Muscle layer of colon (tissue), 2 donors: ENCODE results near the gene MIB2.
A peak's percentile ranks its signal among the peaks of the same experiment; 100 is the strongest.

ENCODE experiments used
- H3K27ac ChIP-seq: one replicate; pipeline ENCODE4 v1.7.0; 2013; ENCODE audit warnings: low read depth, mild to moderate bottlenecking, low read length, moderate library complexity
- H3K27me3 ChIP-seq, 2 donors: one replicate each; pipeline ENCODE4 v1.7.0; 2013; ENCODE audit warnings: low read length in 2 of 2, mild to moderate bottlenecking in 2 of 2; ENCODE audit not compliant: insufficient read depth in 2 of 2, control insufficient read depth in 1 of 2
- H3K36me3 ChIP-seq: one replicate; pipeline ENCODE4 v1.7.0; 2013; ENCODE audit warnings: mild to moderate bottlenecking, low read length; ENCODE audit not compliant: insufficient read depth
- H3K4me1 ChIP-seq: one replicate; pipeline ENCODE4 v1.7.0; 2013; ENCODE audit warnings: mild to moderate bottlenecking, low read length; ENCODE audit not compliant: insufficient read depth
- H3K4me3 ChIP-seq, 2 donors: one replicate each; pipeline ENCODE4 v1.7.0; 2013; ENCODE audit warnings: low read length in 2 of 2, low read depth in 1 of 2, mild to moderate bottlenecking in 1 of 2, moderate library complexity in 1 of 2
- H3K9ac ChIP-seq: one replicate; pipeline ENCODE4 v1.7.0; 2013; ENCODE audit warnings: low read length
- H3K9me3 ChIP-seq: one replicate; pipeline ENCODE4 v1.7.0; 2013; ENCODE audit warnings: mild to moderate bottlenecking, low read length
- donor health status: abdominal sarcoma.
- donor health status: Adenocarcinoma of cecum.

The MIB2 gene

DNA sequence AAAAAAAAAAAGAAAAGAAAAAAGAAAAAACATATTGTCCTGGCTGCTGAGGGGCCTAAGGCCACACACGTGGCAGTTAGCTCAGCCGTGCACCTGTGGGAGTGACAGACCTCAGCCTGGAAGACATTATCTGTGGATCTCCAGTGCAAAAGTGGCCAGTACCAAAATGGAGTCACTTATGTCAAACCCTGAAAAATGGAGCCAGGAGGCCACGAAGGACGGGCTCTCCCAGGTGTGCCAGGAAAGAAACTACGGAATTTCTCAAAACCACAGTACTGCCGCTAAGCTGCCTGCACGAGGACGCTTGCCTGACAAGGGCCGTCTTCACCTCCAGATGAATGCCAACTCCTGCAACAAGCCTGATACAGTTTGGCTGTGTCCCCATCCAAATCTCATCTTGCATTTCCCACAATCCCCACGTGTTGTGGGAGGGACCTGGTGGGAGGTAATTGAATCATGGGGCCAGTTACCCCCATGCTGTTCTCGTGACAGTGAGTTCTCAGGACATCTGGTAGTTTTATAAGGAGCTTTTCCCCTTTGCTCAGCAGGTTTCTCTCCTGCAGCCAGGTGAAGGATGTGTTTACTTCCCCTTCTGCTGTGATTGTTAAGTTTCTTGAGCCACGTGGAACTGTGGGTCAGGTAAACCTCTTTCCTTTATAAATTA, 5.3 kb upstream of the MIB2 start:
- peaks cover 13% of the 10 kb centered on the region for H3K4me1 ChIP-seq
- H3K27ac ChIP-seq, result no peak overlapping the region
- H3K9me3 ChIP-seq, result no peaks in the 10 kb centered on the region
- H3K9ac ChIP-seq, result no peak overlapping the region
- no peaks in the 10 kb centered on the region for H3K36me3 ChIP-seq
- H3K27me3 ChIP-seq, result no peaks in the 10 kb centered on the region
- no peak overlapping the region for H3K4me3 ChIP-seq

DNA sequence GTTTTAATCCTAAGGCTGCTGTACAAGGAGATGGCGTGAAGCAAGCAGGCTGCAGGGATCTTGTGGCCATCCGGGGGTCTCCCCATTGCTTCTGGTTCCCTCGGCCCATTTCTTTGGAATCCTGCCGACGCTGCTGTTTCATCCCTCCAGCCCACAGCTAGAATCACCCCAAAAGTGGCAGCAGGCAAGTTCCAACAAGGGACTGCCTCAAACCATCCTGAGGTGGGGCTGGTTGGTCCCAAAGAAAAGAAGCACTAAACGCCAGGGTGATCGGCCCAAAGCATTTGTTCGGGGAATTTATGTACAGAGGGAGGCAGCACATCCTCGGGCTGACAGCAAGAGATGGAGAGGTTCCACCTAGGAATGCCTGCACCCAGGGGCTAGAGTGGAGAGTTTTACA, 4.5 kb upstream of the MIB2 start:
- no peaks in the 10 kb centered on the region for H3K27me3 ChIP-seq
- H3K27ac ChIP-seq, result no peak overlapping the region
- no peak overlapping the region for H3K9ac ChIP-seq

DNA sequence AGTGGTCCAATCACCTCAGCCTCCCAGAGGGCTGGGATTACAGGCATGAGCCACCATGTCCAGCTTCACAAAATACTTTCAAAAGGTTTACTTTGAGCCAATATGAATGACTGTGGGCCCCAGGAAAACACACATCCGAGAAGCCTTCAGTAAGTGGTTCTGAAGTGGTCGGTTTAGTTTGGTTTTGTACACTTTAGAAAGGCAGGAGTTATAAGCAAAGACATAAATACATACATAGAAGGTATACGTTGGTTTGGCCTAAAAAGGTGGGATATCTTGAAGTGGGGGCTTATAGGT, 3.2 kb upstream of the MIB2 start:
- no peaks in the 10 kb centered on the region for H3K36me3 ChIP-seq
- H3K27me3 ChIP-seq, result no peaks in the 10 kb centered on the region
- peaks cover 20% of the 10 kb centered on the region for H3K4me1 ChIP-seq
- no peaks in the 10 kb centered on the region for H3K9me3 ChIP-seq
- no peak overlapping the region for H3K4me3 ChIP-seq
- no peak overlapping the region for H3K9ac ChIP-seq
- H3K27ac ChIP-seq, result no peak overlapping the region

More for the DNA sequence above, 4.5 kb upstream of the MIB2 start:
- Histone ChIP-seq H3K4me1 (peaks cover 13% of the 10 kb centered on the region), H3K4me3 (no peak overlapping the region), H3K9me3 (no peaks in the 10 kb centered on the region), H3K36me3 (no peaks in the 10 kb centered on the region)

DNA sequence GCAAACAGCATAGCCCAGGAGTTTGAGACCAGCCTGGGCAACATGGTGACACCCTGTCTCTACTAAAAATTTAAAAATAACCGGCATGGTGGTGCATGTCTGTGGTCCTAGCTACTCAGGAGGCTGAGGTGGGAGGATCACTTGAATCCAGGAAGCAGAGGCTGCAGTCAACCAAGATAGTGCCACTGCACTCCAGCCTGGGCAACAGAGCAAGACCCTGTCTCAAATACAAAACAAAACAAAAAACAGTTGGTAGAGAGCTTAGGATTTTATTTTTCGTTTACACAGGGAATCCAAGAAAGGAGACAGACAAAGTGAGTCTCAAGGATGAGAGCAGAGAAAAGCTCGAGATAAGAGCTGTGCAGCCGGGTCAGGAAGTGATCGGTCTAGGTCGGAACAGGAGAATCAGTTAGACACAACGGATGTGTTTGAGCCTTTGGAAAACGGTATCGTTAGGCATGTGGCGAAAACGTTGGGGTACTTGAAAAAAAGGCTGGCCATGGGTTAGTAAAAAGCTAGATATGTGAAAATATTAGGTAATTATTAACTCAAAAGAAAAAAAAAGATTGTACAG, 1.7 kb upstream of the MIB2 start:
- peak overlapping the region in 1 of 2 donors; percentile 91 for H3K4me3 ChIP-seq
- H3K9ac ChIP-seq, result no peak overlapping the region

DNA sequence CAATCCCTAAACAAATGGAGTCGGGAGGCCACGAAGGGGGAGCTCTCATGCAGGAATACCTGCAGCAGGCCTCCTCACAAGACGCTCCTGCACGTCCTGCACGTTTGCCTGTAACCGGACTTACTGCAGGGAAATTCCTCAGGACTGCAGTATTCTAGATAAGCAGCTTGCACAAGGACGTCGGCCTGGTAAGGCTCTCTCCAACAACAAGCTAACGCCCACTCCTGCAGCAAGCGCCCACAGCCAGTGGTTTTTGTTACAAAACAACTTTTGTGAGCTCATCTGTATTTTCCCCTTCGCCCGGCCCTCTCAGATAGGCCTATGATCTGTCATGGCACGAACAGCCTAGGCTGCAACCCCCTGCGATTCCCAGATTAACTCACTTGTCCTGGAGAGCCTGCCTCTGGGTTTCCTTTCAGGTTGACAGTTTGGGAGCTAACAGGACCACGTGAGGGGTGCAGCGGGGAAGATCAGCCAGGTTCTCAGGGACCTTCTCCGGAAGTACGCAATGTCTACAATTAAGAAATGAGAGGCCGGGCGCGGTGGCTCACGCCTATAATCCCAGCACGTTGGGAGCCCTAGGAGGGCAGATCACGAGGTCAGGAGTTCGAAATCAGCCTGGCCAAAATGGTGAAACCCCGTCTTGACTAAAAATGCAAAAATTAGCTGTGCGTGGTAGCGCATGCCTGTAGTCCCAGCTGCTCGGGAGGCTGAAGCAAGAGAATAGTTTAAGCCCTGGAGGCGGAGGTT, 921 bp upstream of the MIB2 start:
- H3K9ac ChIP-seq, result no peak overlapping the region
- H3K4me1 ChIP-seq, result peaks cover 27% of the 10 kb centered on the region
- H3K36me3 ChIP-seq, result peaks cover 9% of the 10 kb centered on the region
- H3K27ac ChIP-seq, result peak overlapping the region; percentile 99
- H3K4me3 ChIP-seq, result peak overlapping the region; percentile 46 to 91
- H3K27me3 ChIP-seq, result no peaks in the 10 kb centered on the region
- H3K9me3 ChIP-seq, result no peaks in the 10 kb centered on the region

More for the DNA sequence above, 1.7 kb upstream of the MIB2 start:
- Histone ChIP-seq H3K36me3 (peaks cover 9% of the 10 kb centered on the region), H3K9me3 (no peaks in the 10 kb centered on the region), H3K27me3 (no peaks in the 10 kb centered on the region), H3K4me1 (peaks cover 27% of the 10 kb centered on the region), H3K27ac (no peak overlapping the region)

DNA sequence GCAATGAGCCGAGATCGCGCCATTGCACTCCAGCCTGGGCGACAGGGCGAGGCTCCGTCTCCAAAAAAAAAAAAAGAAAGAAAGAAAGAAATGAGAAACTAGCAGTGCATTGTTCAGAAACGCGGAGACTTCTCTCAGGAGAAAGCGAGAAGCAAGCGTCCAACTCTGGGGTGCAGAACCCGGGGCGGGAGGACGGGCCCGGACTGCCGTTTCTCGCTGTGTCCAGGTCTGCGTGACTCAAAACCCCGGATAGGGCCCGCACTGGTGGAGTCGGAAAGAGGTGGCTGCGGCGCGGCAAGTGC, 395 bp upstream of the MIB2 start:
- peaks cover 27% of the 10 kb centered on the region for H3K4me1 ChIP-seq
- no peaks in the 10 kb centered on the region for H3K27me3 ChIP-seq
- H3K4me3 ChIP-seq, result peak overlapping the region; percentile 46 to 91
- no peaks in the 10 kb centered on the region for H3K9me3 ChIP-seq
- no peak overlapping the region for H3K9ac ChIP-seq
- H3K27ac ChIP-seq, result peak overlapping the region; percentile 99
- peaks cover 9% of the 10 kb centered on the region for H3K36me3 ChIP-seq

DNA sequence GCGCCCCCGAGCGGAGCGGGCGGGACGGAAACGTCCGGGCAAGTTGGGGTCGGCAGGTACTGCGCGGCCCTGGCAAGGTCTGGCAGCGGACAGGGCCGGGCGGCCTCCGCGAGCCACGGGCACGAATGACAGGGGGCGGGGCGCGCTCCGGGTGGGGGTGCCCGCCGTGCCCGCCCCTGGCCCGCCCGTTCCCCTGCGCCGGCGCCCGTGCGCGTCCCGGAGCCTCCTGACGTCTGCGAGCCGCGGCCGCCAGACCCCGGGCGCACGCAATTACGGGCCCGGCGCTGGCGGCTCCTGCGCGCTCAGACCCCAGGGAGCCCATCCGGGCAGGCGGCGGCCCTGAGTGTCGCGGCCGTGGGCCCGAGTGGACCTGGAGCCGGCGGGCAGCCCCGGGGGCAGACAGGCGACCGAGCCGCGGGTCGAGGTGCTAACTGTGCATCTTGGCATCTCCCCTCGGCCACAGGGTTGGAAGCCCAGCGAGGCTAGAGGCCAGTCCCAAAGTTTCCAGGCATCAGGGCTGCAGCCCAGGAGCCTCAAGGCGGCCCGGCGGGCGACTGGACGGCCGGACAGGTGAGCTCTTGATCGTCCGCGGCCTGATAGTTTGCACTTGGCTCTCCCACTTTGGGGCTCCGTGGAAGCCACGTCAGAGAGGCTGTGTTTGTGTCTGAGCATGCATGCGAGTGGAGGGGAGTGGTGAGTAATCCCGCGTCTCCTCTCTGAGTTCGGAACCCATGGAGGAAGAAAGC, 918 bp downstream of the MIB2 start:
- H3K4me3 ChIP-seq, result peak overlapping the region; percentile 46 to 91
- peak overlapping the region; percentile 63 for H3K27ac ChIP-seq
- H3K27me3 ChIP-seq, result no peaks in the 10 kb centered on the region
- peak overlapping the region; percentile 5 for H3K9ac ChIP-seq
- peaks cover 9% of the 10 kb centered on the region for H3K36me3 ChIP-seq
- H3K9me3 ChIP-seq, result no peaks in the 10 kb centered on the region
- peaks cover 27% of the 10 kb centered on the region for H3K4me1 ChIP-seq

DNA sequence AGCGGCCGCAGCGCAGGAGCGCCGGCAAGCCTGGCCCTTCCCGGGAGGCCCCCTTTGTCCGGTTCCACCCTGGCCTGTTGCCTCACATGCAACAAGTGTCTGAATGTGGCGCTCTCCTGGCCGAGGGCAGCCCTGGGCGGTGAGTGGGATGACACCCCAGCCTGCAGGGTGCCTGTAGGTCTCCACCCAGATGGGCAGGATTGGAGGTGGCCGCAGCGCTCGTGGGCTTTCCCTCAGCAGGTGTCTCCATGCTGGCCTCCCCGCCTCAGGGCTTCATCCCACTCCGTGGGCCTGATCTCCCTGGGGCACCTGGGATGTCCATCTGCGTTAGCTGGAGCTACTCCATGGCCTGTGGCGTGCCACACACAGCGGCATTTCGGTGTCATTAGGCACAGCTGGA, 1.5 kb downstream of the MIB2 start:
- Histone ChIP-seq H3K27ac (no peak overlapping the region), H3K36me3 (peaks cover 9% of the 10 kb centered on the region), H3K4me1 (peaks cover 27% of the 10 kb centered on the region), H3K9me3 (no peaks in the 10 kb centered on the region), H3K27me3 (no peaks in the 10 kb centered on the region), H3K4me3 (peak overlapping the region; percentile 46 to 91), H3K9ac (peak overlapping the region; percentile 5)

DNA sequence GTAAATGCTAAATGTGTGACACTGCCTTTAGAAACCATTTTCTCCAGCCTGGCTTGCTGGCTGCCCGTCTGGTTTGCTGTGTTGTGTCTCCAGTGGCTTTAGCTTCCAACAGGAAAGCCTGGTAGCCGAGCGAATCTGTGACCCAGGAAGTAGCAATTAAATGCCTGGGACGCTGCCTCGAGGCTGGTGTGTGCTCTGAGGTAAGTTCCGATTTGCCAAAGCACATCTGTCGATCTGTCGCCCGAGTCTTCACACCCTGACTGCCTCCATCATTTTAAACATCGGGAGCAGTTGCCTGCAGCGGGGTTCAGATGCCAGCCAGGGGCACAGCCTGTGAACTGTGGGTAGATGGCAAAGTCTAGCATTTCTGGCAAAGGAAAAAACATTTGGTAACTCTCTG, 2.2 kb downstream of the MIB2 start:
- Histone ChIP-seq H3K9ac (no peak overlapping the region), H3K36me3 (peaks cover 9% of the 10 kb centered on the region), H3K4me3 (no peak overlapping the region), H3K9me3 (no peaks in the 10 kb centered on the region), H3K27me3 (no peaks in the 10 kb centered on the region), H3K4me1 (peaks cover 27% of the 10 kb centered on the region), H3K27ac (no peak overlapping the region)

DNA sequence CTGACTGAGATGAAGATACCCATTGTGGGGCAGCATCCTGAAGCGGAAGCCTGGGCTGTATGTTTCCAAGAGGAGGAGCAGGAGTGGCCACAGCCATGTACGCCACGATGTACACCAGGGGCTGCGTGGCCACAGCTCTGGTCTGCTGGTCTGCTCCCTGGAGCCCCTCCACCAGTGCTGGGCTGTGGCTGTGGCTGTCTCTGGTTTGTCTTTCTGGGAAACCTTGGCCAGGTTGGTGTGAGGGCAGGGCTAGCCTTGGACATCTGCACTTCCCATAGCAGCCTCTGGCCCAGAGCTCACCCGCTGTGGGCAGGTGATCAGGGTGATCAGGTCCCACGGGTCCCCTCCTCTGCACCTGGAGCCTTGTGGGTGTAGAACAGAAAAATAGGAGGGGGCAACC, 2.6 kb downstream of the MIB2 start:
- Histone ChIP-seq H3K9ac (no peak overlapping the region), H3K4me3 (no peak overlapping the region), H3K36me3 (peaks cover 9% of the 10 kb centered on the region), H3K9me3 (no peaks in the 10 kb centered on the region), H3K4me1 (peaks cover 27% of the 10 kb centered on the region), H3K27ac (no peak overlapping the region), H3K27me3 (no peaks in the 10 kb centered on the region)

DNA sequence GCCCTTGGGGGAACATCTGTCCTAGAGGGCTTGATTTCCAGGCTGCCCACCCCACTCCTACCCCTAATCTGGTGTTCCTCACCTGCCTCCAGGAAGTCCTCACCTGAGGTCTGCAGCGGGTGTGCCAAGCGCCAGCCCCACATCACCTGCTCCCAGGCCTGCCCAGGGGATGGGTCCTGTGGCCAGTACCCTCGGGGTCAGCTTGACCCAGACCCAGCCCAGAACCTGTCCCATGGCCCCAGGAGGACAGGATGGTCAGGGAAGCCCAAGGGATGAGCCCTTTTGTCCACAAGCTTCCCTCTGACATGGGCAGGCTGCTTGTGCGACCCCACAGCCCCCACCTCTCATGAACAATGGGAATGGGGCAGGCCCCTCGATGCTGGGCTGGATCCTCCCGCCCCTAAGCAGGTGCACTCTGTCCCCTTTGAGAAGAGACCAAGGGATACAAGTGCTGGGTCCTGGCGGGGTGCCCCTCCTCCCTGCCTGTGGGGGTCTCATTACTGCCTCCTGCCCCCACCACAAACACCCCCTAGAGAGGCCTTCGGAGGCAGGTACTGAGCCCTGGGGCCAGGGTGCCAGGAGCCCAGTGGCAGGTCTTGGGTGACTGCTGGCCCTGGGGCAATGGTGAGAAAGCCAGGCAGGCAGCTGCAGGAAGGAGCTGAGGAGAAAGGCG, 3.2 kb downstream of the MIB2 start:
- Histone ChIP-seq H3K9me3 (no peaks in the 10 kb centered on the region), H3K36me3 (peaks cover 9% of the 10 kb centered on the region), H3K9ac (no peak overlapping the region), H3K4me3 (no peak overlapping the region), H3K4me1 (peaks cover 26% of the 10 kb centered on the region), H3K27me3 (no peaks in the 10 kb centered on the region), H3K27ac (no peak overlapping the region)
